PC-3 (cell line): ENCODE measurements around the gene CDC42EP2. TPM values are rescaled to one million over a fixed set of nuclear protein-coding genes. Genes with fewer than 3 reads are reported as not detected.

Source experiments
- ATAC-seq: fragments of 200-7000 bp; cut with Tn5 transposase; 2 replicates; pipeline ENCODE4 v1.9.1; 2020; ENCODE audit warnings: mild to moderate bottlenecking, moderate library complexity
- BruUV-seq: library from RNA; stranded (reverse); fragments of 400-500 nt; replicated peaks from 2 replicates; lab custom pipeline; 2021; lab: Mats Ljungman, UMichigan
- CTCF ChIA-PET: fragments of 300-600 bp; sonication (Branson Sonifier 250); formaldehyde crosslinking; loops from one replicate; lab custom pipeline; 2022; ENCODE audit warnings: antibody characterized with exemption; lab: Charles Lee
- POLR2A ChIA-PET: fragments of 300-600 bp; sonication (Branson Sonifier 250); formaldehyde crosslinking; loops from one replicate; lab custom pipeline; 2022; ENCODE audit warnings: antibody characterized with exemption; ENCODE audit not compliant: unreplicated experiment; lab: Charles Lee
- DNase-seq: peaks from one replicate; pipeline ENCODE4 v3.0.0-alpha.2; 2015
- H2AFZ ChIP-seq: fragments of 300-600 bp; sonication (generic); 2 replicates; pipeline ENCODE4 v1.6.0; 2016; ENCODE audit warnings: antibody characterized with exemption, low read length
- H3F3A ChIP-seq: fragments of 300-600 bp; sonication (generic); one replicate; pipeline ENCODE4 v1.6.0; 2017; ENCODE audit warnings: antibody characterized with exemption, low read length, control low read depth, mild to moderate bottlenecking; ENCODE audit not compliant: unreplicated experiment
- H3K27ac ChIP-seq: fragments of 300-600 bp; sonication (generic); 2 replicates; pipeline ENCODE4 v1.5.1; 2016; ENCODE audit warnings: mild to moderate bottlenecking, low read length
- H3K27me3 ChIP-seq: fragments of 300-600 bp; sonication (generic); 2 replicates; pipeline ENCODE4 v1.6.1; 2016; ENCODE audit warnings: low read length, mixed read lengths
- H3K36me3 ChIP-seq: fragments of 300-600 bp; sonication (generic); 2 replicates; pipeline ENCODE4 v1.6.1; 2016; ENCODE audit warnings: low read depth, mixed run types, low read length, mixed read lengths
- H3K4me1 ChIP-seq: fragments of 300-600 bp; sonication (generic); 2 replicates; pipeline ENCODE4 v1.5.1; 2016; ENCODE audit warnings: low read length; ENCODE audit not compliant: insufficient read depth
- H3K4me2 ChIP-seq: fragments of 300-600 bp; sonication (generic); 2 replicates; pipeline ENCODE4 v1.6.0; 2016; ENCODE audit warnings: low read length
- H3K4me3 ChIP-seq: fragments of 300-600 bp; sonication (generic); 2 replicates; pipeline ENCODE4 v1.5.1; 2016; ENCODE audit warnings: mild to moderate bottlenecking, low read length, mixed read lengths
- H3K79me2 ChIP-seq: fragments of 300-600 bp; sonication (generic); 2 replicates; pipeline ENCODE4 v1.6.1; 2017; ENCODE audit warnings: low read length, mixed read lengths
- H3K9ac ChIP-seq: fragments of 300-600 bp; sonication (generic); 2 replicates; pipeline ENCODE4 v1.6.0; 2016; ENCODE audit warnings: mild to moderate bottlenecking, low read length
- H3K9me2 ChIP-seq: fragments of 300-600 bp; sonication (generic); replicated peaks from 2 replicates; pipeline ENCODE4 v1.6.1; 2016; ENCODE audit warnings: mixed run types, low read length, mixed read lengths
- H3K9me3 ChIP-seq: fragments of 300-600 bp; sonication (generic); 2 replicates; pipeline ENCODE4 v1.6.1; 2016; ENCODE audit warnings: low read length, mixed read lengths
- H4K20me1 ChIP-seq: fragments of 300-600 bp; sonication (generic); 2 replicates; pipeline ENCODE4 v1.6.1; 2016; ENCODE audit warnings: low read length, mixed read lengths
- EZH2 ChIP-seq: fragments of 300-600 bp; sonication (generic); IDR thresholded peaks from one replicate; pipeline ENCODE4 v1.6.1; 2017; ENCODE audit warnings: antibody characterized with exemption, mild to moderate bottlenecking, low read length; ENCODE audit not compliant: unreplicated experiment
- EZH2phosphoT487 ChIP-seq: fragments of 300-600 bp; sonication (generic); IDR thresholded peaks from 2 replicates; pipeline ENCODE4 v1.6.1; 2018; ENCODE audit warnings: mild to moderate bottlenecking, antibody characterized with exemption, low read length, borderline replicate concordance
- intact Hi-C: fragments of 100-400 bp; cut with micrococcal nuclease; formaldehyde crosslinking; loops from 2 replicates; pipeline ENCODE4 v1.9.0; 2023
- total RNA-seq: library from RNA; depleted of rRNA; stranded (reverse); fragments of >200 nt; gene quantifications from 2 replicates; pipeline ENCODE4 v1.2.3, GENCODE V29; 2014
- TF ChIP-seq, protein P1 (sequence below): fragments of 300-600 bp; sonication (generic); conservative IDR thresholded peaks from 2 replicates; pipeline ENCODE4 v1.5.1; 2017; ENCODE audit warnings: antibody characterized with exemption, low read depth, mild to moderate bottlenecking, low read length

The CDC42EP2 gene
- total RNA-seq, 1 experiment from 2014 or later = 25.7 TPM

DNA sequence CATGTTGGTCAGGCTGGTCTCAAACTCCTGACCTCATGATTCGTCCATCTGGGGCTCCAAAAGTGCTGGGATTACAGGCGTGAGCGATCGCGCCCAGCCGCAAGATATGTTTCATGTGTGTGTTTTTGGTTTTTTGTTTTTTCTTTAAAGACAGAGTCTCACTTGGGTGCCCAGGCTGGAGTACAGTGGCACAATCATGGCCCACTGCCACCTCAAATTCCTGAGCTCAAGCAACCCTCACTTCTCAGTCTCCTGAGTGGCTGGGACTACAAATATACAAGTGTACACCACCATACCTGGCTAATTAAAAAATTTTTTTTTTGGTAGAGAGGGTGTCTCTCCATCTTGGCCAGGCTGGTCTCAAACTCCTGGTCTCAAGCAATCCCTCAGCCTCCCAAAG lies 48.3 kb downstream of the CDC42EP2 start:
- Histone ChIP-seq H3K27me3 (no peaks in the 10 kb centered on the region), H3K9me2 (no peaks in the 10 kb centered on the region), H3K79me2 (no peaks in the 10 kb centered on the region), H3K9me3 (no peaks in the 10 kb centered on the region), H3K4me2 (no peak overlapping the region), H3K27ac (no peak overlapping the region), H3K4me3 (no peak overlapping the region), H3F3A (no peaks in the 10 kb centered on the region), H3K4me1 (no peaks in the 10 kb centered on the region), H3K36me3 (no peaks in the 10 kb centered on the region), H3K9ac (no peak overlapping the region), H4K20me1 (no peaks in the 10 kb centered on the region), H2AFZ (no peak overlapping the region)
- POLR2A ChIA-PET = interaction anchor here (0.6 kb wide), 1 partner anchor 30 kb away, joined by 3 read pairs; no protein-coding TSS in a partner anchor
- CTCF ChIA-PET = no interaction called here
- TF ChIP-seq, protein P1, sequence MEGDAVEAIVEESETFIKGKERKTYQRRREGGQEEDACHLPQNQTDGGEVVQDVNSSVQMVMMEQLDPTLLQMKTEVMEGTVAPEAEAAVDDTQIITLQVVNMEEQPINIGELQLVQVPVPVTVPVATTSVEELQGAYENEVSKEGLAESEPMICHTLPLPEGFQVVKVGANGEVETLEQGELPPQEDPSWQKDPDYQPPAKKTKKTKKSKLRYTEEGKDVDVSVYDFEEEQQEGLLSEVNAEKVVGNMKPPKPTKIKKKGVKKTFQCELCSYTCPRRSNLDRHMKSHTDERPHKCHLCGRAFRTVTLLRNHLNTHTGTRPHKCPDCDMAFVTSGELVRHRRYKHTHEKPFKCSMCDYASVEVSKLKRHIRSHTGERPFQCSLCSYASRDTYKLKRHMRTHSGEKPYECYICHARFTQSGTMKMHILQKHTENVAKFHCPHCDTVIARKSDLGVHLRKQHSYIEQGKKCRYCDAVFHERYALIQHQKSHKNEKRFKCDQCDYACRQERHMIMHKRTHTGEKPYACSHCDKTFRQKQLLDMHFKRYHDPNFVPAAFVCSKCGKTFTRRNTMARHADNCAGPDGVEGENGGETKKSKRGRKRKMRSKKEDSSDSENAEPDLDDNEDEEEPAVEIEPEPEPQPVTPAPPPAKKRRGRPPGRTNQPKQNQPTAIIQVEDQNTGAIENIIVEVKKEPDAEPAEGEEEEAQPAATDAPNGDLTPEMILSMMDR = no peak
- TF ChIP-seq EZH2 = no peak
- TF ChIP-seq EZH2phosphoT487 = no peak
- DNase-seq = no peak
- no TSS peak for BruUV-seq
- no peak for ATAC-seq
- intact Hi-C loops = no loop called here

DNA sequence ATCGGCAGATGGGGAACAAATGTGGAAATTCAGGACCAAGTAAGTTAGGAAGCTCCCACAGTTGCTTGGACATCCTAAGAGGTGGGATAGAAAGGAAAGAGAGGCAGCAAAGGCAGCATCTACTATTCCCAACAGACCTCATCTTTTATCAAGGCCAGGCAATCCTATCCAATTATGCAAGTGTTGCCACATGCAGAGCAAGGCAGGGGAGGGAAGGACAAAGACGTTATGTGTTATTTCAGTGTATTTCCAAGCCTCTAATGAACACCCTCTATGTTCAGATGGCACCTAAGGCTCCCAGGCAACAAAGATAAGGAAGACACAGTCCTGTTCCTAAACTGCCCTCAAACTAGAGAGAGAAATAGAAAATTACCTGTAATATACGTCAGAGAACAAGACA lies 49.1 kb downstream of the CDC42EP2 start:
- Histone ChIP-seq H3K27ac (no peak overlapping the region), H3K4me2 (no peak overlapping the region), H3K9ac (no peak overlapping the region), H3K79me2 (no peaks in the 10 kb centered on the region), H4K20me1 (no peaks in the 10 kb centered on the region), H3K4me1 (no peaks in the 10 kb centered on the region), H3K9me2 (no peaks in the 10 kb centered on the region), H3K27me3 (no peaks in the 10 kb centered on the region), H3K4me3 (no peak overlapping the region), H3K9me3 (no peaks in the 10 kb centered on the region), H3F3A (no peaks in the 10 kb centered on the region), H3K36me3 (no peaks in the 10 kb centered on the region), H2AFZ (no peak overlapping the region)
- CTCF ChIA-PET = no interaction called here
- no peak for TF ChIP-seq EZH2
- DNase-seq (no peak), ATAC-seq (no peak)
- intact Hi-C loops = no loop called here
- POLR2A ChIA-PET = no interaction called here
- BruUV-seq = no TSS peak

DNA sequence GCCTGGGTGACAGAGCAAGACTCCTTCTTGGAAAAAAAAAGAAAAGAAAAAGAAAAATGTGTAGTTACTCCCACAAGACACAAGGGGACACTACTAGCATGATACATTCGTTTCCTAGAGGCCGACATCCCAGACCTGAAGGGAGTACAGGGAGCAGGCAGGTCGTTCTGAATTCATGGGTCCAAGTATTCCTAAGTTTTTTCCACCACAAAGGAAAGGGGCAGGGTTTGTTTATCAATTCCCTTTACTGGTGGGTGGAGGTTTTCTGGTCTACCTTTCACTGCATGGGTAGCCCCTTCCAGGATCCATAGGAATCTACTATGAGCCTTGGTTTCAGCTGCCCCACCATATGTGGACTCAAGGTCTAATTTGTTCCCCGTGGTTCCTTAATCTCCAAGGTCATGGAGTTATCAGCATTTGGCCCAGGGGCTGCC lies 51.7 kb downstream of the CDC42EP2 start:
- H3K27ac ChIP-seq = peak overlapping the region; percentile 6; the same call in 1 of the 2 replicates
- H3K36me3 ChIP-seq = no peaks in the 10 kb centered on the region
- no peaks in the 10 kb centered on the region for H3K9me3 ChIP-seq
- no TSS peak for BruUV-seq
- intact Hi-C loops = loop anchor here (1.0 kb wide), 3 partner anchors 16 to 144 kb away; partner anchors contain the start of gene SLC25A45
- peak overlapping the region; percentile 12; the same call in 1 of the 2 replicates for H3K4me2 ChIP-seq
- ATAC-seq (peak; percentile 63), DNase-seq (peak; percentile 86)
- peak overlapping the region; percentile 36 for H2AFZ ChIP-seq
- H3F3A ChIP-seq = no peaks in the 10 kb centered on the region
- no peak overlapping the region for H3K4me3 ChIP-seq
- H3K9ac ChIP-seq = peak overlapping the region; percentile 6; the same call in 1 of the 2 replicates
- ChIA-PET POLR2A (no interaction called here), CTCF (no interaction called here)
- no peaks in the 10 kb centered on the region for H4K20me1 ChIP-seq
- TF ChIP-seq, protein P1 = peak; percentile 75
- no peak for TF ChIP-seq EZH2phosphoT487
- peaks cover 8% of the 10 kb centered on the region for H3K4me1 ChIP-seq
- no peaks in the 10 kb centered on the region for H3K79me2 ChIP-seq
- H3K27me3 ChIP-seq = no peaks in the 10 kb centered on the region
- no peaks in the 10 kb centered on the region for H3K9me2 ChIP-seq
